Tibial nerve (tissue), 4 donors: ENCODE data around the gene GPHN. TPM values are rescaled to one million over a fixed set of nuclear protein-coding genes. Genes with fewer than 3 reads are reported as not detected.

ENCODE experiments used
- DNase-seq, 2 donors: peaks; one replicate each; pipeline ENCODE4 v3.0.0-alpha.2; 2019; ENCODE audit warnings: low spot score in 2 of 2
- H3K27ac ChIP-seq, 4 donors: fragments of 200-600 bp; sonication (generic) in 3 of 4; one replicate each; pipeline ENCODE4 v1.5.1; 2017 to 2019; ENCODE audit warnings: mild to moderate bottlenecking in 1 of 4
- H3K27me3 ChIP-seq, 2 donors: fragments of 200-600 bp; sonication (generic) in 1 of 2; one replicate each; pipeline versions ENCODE4 v1.5.1 to v1.6.0; 2017 to 2019
- H3K36me3 ChIP-seq, 3 donors: fragments of 200-600 bp; sonication (generic); one replicate each; pipeline ENCODE4 v1.5.1; 2018 to 2019
- H3K4me1 ChIP-seq, 4 donors: fragments of 200-600 bp; sonication (generic) in 3 of 4; one replicate each; pipeline ENCODE4 v1.5.1; 2017 to 2019
- H3K4me3 ChIP-seq, 4 donors: fragments of 200-600 bp; sonication (generic) in 3 of 4; one replicate each; pipeline ENCODE4 v1.5.1; 2017 to 2019; ENCODE audit warnings: mild to moderate bottlenecking in 1 of 4, moderate library complexity in 1 of 4
- H3K9me3 ChIP-seq, 4 donors: fragments of 200-600 bp; sonication (generic) in 3 of 4; one replicate each; pipeline ENCODE4 v1.5.1; 2017 to 2019
- CTCF ChIP-seq, 5 experiments: fragments of 200-600 bp in 3 of 5; fragments of 450-650 bp in 2 of 5; sonication (generic) in 3 of 5; IDR thresholded peaks; one replicate each; pipeline ENCODE4 v1.5.1; 2016 to 2019; ENCODE audit warnings: antibody characterized with exemption in 5 of 5, mild to moderate bottlenecking in 3 of 5, moderate library complexity in 2 of 5
- EP300 ChIP-seq, 2 donors: sonication (generic); formaldehyde crosslinking; IDR thresholded peaks; one replicate each; pipeline ENCODE4 v1.6.1; 2017; ENCODE audit warnings: antibody characterized with exemption in 2 of 2, mild to moderate bottlenecking in 1 of 2
- POLR2A ChIP-seq, 2 donors: fragments of 450-650 bp; IDR thresholded peaks; one replicate each; pipeline ENCODE4 v1.6.1; 2017; ENCODE audit warnings: antibody characterized with exemption in 2 of 2, mild to moderate bottlenecking in 2 of 2, moderate library complexity in 2 of 2
- WGBS, 2 donors: methylation state at CpG; one replicate each; pipeline ENCODE4 v1.1.5; 2018; 5-methylcytosine and 5-hydroxymethylcytosine counted together
- total RNA-seq, 4 donors: library from RNA; depleted of rRNA; stranded (reverse); fragments of >200 nt; gene quantifications; one replicate each; pipeline ENCODE4 v1.1.0, GENCODE V29; 2016

Gene GPHN
- total RNA-seq, 4 donors from 2014 or later, result 16.3 to 73.0 (median 36.8) TPM

GRCh38 chr14:67221248-67221981 is 713.5 kb downstream of the GPHN start:
- H3K4me1 ChIP-seq, result no peaks in the 10 kb centered on the region
- no peaks in the 10 kb centered on the region for H3K27me3 ChIP-seq
- no peak overlapping the region for H3K27ac ChIP-seq
- no peak for TF ChIP-seq POLR2A (IDR thresholded peaks at IDR 0.05)
- WGBS, 2 donors, result 82 to 85% methylated on average over 6 of the region's 6 CpGs
- H3K36me3 ChIP-seq, result no peaks in the 10 kb centered on the region
- H3K9me3 ChIP-seq, result no peaks in the 10 kb centered on the region
- H3K4me3 ChIP-seq, result no peak overlapping the region
- no peak for DNase-seq

DNA sequence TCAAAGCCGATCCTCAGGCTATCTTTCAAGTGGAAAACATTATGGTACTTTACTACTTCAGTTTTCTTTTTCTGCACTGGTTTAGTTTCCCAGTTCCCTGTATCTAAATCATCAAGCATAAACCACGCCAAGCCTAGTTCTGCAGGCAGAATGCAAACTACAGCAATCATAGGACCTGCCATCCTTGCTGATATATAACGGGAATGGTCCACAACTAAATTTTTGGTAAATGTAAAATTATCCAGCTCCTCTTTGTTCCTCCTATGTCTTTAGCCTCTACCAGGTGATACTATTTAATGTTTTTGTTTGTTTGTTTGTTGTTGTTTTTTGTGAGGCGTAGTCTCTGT is 714.0 kb downstream of the GPHN start:
- 88 to 93% methylated on average over 4 of the region's 4 CpGs for WGBS, 2 donors
- no peaks in the 10 kb centered on the region for H3K4me1 ChIP-seq
- no peaks in the 10 kb centered on the region for H3K27me3 ChIP-seq
- no peaks in the 10 kb centered on the region for H3K9me3 ChIP-seq
- DNase-seq, result no peak
- H3K4me3 ChIP-seq, result no peak overlapping the region
- H3K36me3 ChIP-seq, result no peaks in the 10 kb centered on the region
- H3K27ac ChIP-seq, result no peak overlapping the region
- no peak for TF ChIP-seq POLR2A (IDR thresholded peaks at IDR 0.05)
- TF ChIP-seq EP300 (IDR thresholded peaks at IDR 0.05), result no peak
- no peak for TF ChIP-seq CTCF (IDR thresholded peaks at IDR 0.05)

DNA sequence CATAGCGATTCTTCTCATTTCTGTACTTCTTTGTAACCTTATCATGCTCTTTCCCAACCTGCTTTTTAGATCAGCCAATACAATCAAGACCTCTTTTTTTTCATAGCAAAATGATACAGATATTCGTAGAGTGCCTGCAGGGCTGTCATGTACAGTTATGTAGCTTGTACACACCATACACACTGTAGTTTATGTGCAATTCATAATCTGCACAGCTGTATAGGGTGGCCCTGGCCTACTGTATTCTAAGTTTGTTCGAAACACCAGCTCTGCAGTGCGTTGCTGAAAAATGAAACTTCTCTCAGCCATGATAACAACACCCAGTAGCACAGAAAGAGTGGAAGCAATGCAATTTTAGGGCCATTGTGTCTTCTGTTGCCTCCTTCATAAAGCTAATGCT is 717.6 kb downstream of the GPHN start:
- WGBS, 2 donors, result 89% methylated on average over 4 of the region's 4 CpGs
- Histone ChIP-seq H3K4me1 (no peaks in the 10 kb centered on the region), H3K4me3 (no peak overlapping the region), H3K27me3 (no peaks in the 10 kb centered on the region), H3K36me3 (no peaks in the 10 kb centered on the region), H3K27ac (no peak overlapping the region), H3K9me3 (no peaks in the 10 kb centered on the region)
- TF ChIP-seq POLR2A (IDR thresholded peaks at IDR 0.05) (no peak), CTCF (IDR thresholded peaks at IDR 0.05) (no peak), EP300 (IDR thresholded peaks at IDR 0.05) (no peak)
- no peak for DNase-seq

DNA sequence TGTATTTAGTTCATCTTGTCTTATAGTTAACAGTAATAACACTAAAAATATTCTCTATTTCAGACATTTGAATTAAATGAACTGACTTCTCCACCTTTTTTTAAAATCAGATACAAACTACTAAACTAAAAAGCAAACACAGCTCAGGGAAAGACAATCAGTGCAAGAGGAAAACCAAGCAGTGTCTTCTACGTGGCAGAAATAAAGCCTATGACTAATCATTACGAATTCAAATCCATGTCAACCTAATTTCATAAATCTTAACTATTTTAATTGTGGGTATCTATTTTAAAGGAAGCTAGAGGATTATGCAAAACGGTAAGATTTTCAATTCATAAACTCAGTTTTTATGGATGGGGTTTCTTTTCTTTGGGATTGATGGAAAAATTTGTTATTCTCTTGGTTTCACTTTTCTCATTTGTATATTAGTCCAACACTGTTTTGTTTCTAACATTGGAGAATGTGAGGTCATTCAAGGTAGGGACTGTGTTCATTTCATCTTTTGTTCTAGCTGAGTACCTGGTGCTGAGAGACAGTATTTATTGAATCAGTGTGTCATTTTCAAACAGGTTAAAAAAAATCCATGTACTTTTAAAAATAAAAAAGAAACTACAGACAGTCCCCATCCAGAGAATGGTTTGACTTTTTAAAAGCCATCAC is 720.5 kb downstream of the GPHN start:
- H3K36me3 ChIP-seq, result no peaks in the 10 kb centered on the region
- H3K27me3 ChIP-seq, result no peaks in the 10 kb centered on the region
- no peak for TF ChIP-seq EP300 (IDR thresholded peaks at IDR 0.05)
- TF ChIP-seq CTCF (IDR thresholded peaks at IDR 0.05), result no peak
- TF ChIP-seq POLR2A (IDR thresholded peaks at IDR 0.05), result no peak
- no peak for DNase-seq
- no peak overlapping the region for H3K27ac ChIP-seq
- no peak overlapping the region for H3K4me3 ChIP-seq
- 83 to 86% methylated on average over 3 of the region's 3 CpGs for WGBS, 2 donors
- H3K4me1 ChIP-seq, result no peaks in the 10 kb centered on the region
- no peaks in the 10 kb centered on the region for H3K9me3 ChIP-seq

Other genes with a start within 250 kb of the GPHN start
- gene CCDC196, start 21.8 kb upstream of the GPHN start, total RNA-seq, result not detected